HepG2 (cell line): ENCODE data around the gene FAM161A. TPM values are rescaled to one million over a fixed set of nuclear protein-coding genes. Genes with fewer than 3 reads are reported as not detected.

ENCODE experiments used
- AHR ChIP-seq: IDR thresholded peaks from 2 replicates; pipeline ENCODE4 v1.6.1; 2018; ENCODE audit warnings: missing genetic modification reagents, missing compliant biosample characterization
- DMAP1 ChIP-seq: IDR thresholded peaks from 2 replicates; pipeline ENCODE4 v1.6.1; 2016
- ETV5 ChIP-seq: IDR thresholded peaks from 2 replicates; pipeline ENCODE4 v1.6.1; 2018; ENCODE audit warnings: missing biosample characterization, missing genetic modification reagents, inconsistent platforms, borderline replicate concordance
- IKZF4 ChIP-seq: sonication (generic); formaldehyde crosslinking; IDR thresholded peaks from 2 replicates; pipeline ENCODE4 v1.5.1; 2020; ENCODE audit warnings: borderline replicate concordance, mild to moderate bottlenecking, low read depth, missing genetic modification reagents; ENCODE audit errors: not compliant biosample characterization
- KDM4B ChIP-seq: sonication (generic); formaldehyde crosslinking; IDR thresholded peaks from 2 replicates; pipeline ENCODE4 v1.4.0; 2020; ENCODE audit warnings: missing genetic modification reagents
- KLF15 ChIP-seq: sonication (generic); formaldehyde crosslinking; IDR thresholded peaks from 2 replicates; pipeline ENCODE4 v1.8.1; 2023; ENCODE audit warnings: borderline replicate concordance, mild to moderate bottlenecking, inconsistent platforms, missing genetic modification reagents, mixed read lengths
- NFE2 ChIP-seq: sonication (generic); formaldehyde crosslinking; IDR thresholded peaks from 2 replicates; pipeline ENCODE4 v1.4.0; 2020; ENCODE audit warnings: missing genetic modification reagents
- ONECUT2 ChIP-seq: sonication (generic); formaldehyde crosslinking; IDR thresholded peaks from 2 replicates; pipeline ENCODE4 v1.4.0; 2020; ENCODE audit warnings: missing genetic modification reagents
- PAF1 ChIP-seq: IDR thresholded peaks from 2 replicates; pipeline ENCODE4 v1.6.1; 2016; ENCODE audit warnings: missing genetic modification reagents, missing compliant biosample characterization
- RXRB ChIP-seq: IDR thresholded peaks from 2 replicates; pipeline ENCODE4 v1.6.1; 2016; ENCODE audit warnings: borderline replicate concordance, missing genetic modification reagents, missing compliant biosample characterization
- SAP130 ChIP-seq: IDR thresholded peaks from 2 replicates; pipeline ENCODE4 v1.6.1; 2016; ENCODE audit warnings: low read depth
- ZNF12 ChIP-seq: sonication (generic); formaldehyde crosslinking; IDR thresholded peaks from 2 replicates; pipeline ENCODE4 v1.5.0; 2020; ENCODE audit warnings: missing genetic modification reagents
- ZNF251 ChIP-seq: sonication (generic); formaldehyde crosslinking; IDR thresholded peaks from 2 replicates; pipeline ENCODE4 v1.9.0; 2021; ENCODE audit warnings: mild to moderate bottlenecking, missing genetic modification reagents
- ZNF629 ChIP-seq: sonication (generic); formaldehyde crosslinking; conservative IDR thresholded peaks from 2 replicates; pipeline ENCODE4 v1.5.0; 2020; ENCODE audit warnings: missing genetic modification reagents
- ZNF782 ChIP-seq: sonication (generic); formaldehyde crosslinking; IDR thresholded peaks from 2 replicates; pipeline ENCODE4 v1.4.0; 2020; ENCODE audit warnings: missing genetic modification reagents, mild to moderate bottlenecking, borderline replicate concordance
- polyA plus RNA-seq, 8 experiments: library from polyadenylated mRNA; depleted of rRNA in 3 of 8; stranded (reverse) in 7 of 8; unstranded in 1 of 8; fragments of >200 nt; fragmentation: Illumina TruSeq in 4 of 8; extraction: Trizol in 4 of 8; gene quantifications; 2 replicates each; pipeline versions ENCODE4 v1.2.1 to v1.2.3, GENCODE V29; 2011 to 2016; ENCODE audit warnings: low read depth in 4 of 8, missing spikeins in 1 of 8, mixed read lengths in 1 of 8; ENCODE audit not compliant: insufficient read depth in 1 of 8
- total RNA-seq, 5 experiments: library from RNA; depleted of rRNA; stranded (reverse); fragments of >200 nt; fragmentation: Illumina TruSeq; extraction: Trizol; gene quantifications; 2 replicates each; pipeline ENCODE4 v1.2.3, GENCODE V29; 2016; ENCODE audit warnings: low read depth in 1 of 5
- TF ChIP-seq, protein P1 (sequence below): sonication (generic); formaldehyde crosslinking; IDR thresholded peaks from 2 replicates; pipeline ENCODE4 v1.8.0; 2022; ENCODE audit warnings: mild to moderate bottlenecking, missing genetic modification reagents, moderate library complexity
- TF ChIP-seq, protein P2 (sequence below): IDR thresholded peaks from 2 replicates; pipeline ENCODE4 v1.4.0; 2020; ENCODE audit warnings: mild to moderate bottlenecking, missing genetic modification reagents
- TF ChIP-seq, protein P3 (sequence below): sonication (generic); formaldehyde crosslinking; IDR thresholded peaks from 2 replicates; pipeline ENCODE4 v1.8.1; 2022; ENCODE audit warnings: low read depth, mild to moderate bottlenecking, missing genetic modification reagents

FAM161A gene
- total and polyA plus RNA-seq, 2 of the 13 experiments (the other 11 are each of a cell fraction or from before 2014, with no cell fraction given): 2.7 to 3.4 TPM

DNA sequence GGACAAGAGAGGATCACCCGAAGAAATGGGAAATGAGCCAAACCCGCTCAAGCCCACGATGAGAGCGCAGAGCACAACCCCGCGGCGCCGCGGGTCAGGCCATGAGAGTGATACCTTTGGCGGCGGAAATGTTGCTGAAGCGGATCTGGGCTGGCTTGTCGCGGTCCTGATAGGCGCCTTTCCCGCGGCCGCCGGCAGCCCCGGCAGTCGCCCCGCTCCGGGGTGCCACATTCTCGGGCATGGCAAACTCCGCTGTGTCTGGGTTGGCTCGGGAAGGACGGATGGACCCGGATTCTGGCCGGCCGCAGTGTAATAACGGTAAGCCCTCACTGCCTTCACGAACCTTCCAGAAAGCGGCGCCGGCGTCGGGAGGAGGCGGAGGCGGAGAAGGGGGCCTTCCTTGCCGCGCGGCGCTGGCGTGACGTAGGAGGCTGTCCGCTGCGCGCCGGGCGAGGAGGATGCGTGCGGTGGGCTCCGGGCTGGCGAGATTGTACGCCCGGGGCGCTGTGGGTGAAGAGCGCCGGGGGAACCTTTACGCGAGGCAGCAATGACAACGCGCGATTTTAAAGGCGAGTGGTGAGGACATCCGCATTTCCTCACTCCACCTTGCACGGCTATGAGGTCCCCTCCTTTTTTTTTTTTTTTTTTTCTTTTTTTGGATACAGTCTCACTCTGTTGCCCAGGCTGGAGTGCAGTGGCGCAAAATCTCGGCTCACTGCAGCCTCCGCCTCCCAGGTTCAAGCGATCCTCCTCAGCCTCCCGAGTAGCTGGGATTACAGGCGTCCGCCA, 34.6 kb upstream of the FAM161A start, which contains the start of gene CCT4 (continued):
- peak; percentile 51; the same call in 1 of the 2 replicates for TF ChIP-seq ETV5
- TF ChIP-seq, protein P1, sequence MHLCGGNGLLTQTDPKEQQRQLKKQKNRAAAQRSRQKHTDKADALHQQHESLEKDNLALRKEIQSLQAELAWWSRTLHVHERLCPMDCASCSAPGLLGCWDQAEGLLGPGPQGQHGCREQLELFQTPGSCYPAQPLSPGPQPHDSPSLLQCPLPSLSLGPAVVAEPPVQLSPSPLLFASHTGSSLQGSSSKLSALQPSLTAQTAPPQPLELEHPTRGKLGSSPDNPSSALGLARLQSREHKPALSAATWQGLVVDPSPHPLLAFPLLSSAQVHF (CRISPR knock-in tag): peak; percentile 71; the same call in 1 of the 2 replicates
- no peak for TF ChIP-seq PAF1 (CRISPR knock-in tag)
- TF ChIP-seq IKZF4: peak; percentile 97
- TF ChIP-seq, protein P2, sequence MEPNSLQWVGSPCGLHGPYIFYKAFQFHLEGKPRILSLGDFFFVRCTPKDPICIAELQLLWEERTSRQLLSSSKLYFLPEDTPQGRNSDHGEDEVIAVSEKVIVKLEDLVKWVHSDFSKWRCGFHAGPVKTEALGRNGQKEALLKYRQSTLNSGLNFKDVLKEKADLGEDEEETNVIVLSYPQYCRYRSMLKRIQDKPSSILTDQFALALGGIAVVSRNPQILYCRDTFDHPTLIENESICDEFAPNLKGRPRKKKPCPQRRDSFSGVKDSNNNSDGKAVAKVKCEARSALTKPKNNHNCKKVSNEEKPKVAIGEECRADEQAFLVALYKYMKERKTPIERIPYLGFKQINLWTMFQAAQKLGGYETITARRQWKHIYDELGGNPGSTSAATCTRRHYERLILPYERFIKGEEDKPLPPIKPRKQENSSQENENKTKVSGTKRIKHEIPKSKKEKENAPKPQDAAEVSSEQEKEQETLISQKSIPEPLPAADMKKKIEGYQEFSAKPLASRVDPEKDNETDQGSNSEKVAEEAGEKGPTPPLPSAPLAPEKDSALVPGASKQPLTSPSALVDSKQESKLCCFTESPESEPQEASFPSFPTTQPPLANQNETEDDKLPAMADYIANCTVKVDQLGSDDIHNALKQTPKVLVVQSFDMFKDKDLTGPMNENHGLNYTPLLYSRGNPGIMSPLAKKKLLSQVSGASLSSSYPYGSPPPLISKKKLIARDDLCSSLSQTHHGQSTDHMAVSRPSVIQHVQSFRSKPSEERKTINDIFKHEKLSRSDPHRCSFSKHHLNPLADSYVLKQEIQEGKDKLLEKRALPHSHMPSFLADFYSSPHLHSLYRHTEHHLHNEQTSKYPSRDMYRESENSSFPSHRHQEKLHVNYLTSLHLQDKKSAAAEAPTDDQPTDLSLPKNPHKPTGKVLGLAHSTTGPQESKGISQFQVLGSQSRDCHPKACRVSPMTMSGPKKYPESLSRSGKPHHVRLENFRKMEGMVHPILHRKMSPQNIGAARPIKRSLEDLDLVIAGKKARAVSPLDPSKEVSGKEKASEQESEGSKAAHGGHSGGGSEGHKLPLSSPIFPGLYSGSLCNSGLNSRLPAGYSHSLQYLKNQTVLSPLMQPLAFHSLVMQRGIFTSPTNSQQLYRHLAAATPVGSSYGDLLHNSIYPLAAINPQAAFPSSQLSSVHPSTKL (CRISPR knock-in tag): peak; percentile 87
- TF ChIP-seq DMAP1 (CRISPR knock-in tag): peak; percentile 99
- peak; percentile 43 for TF ChIP-seq ZNF629 (CRISPR knock-in tag)
- TF ChIP-seq ZNF12 (CRISPR knock-in tag): no peak
- TF ChIP-seq NFE2 (CRISPR knock-in tag): no peak
- TF ChIP-seq KLF15: peak; percentile 89; the same call in 1 of the 2 replicates
- TF ChIP-seq ZNF251 (CRISPR knock-in tag): peak; percentile 20; the same call in 1 of the 2 replicates
- peak; percentile 94 for TF ChIP-seq SAP130 (CRISPR knock-in tag)
- TF ChIP-seq, protein P3, sequence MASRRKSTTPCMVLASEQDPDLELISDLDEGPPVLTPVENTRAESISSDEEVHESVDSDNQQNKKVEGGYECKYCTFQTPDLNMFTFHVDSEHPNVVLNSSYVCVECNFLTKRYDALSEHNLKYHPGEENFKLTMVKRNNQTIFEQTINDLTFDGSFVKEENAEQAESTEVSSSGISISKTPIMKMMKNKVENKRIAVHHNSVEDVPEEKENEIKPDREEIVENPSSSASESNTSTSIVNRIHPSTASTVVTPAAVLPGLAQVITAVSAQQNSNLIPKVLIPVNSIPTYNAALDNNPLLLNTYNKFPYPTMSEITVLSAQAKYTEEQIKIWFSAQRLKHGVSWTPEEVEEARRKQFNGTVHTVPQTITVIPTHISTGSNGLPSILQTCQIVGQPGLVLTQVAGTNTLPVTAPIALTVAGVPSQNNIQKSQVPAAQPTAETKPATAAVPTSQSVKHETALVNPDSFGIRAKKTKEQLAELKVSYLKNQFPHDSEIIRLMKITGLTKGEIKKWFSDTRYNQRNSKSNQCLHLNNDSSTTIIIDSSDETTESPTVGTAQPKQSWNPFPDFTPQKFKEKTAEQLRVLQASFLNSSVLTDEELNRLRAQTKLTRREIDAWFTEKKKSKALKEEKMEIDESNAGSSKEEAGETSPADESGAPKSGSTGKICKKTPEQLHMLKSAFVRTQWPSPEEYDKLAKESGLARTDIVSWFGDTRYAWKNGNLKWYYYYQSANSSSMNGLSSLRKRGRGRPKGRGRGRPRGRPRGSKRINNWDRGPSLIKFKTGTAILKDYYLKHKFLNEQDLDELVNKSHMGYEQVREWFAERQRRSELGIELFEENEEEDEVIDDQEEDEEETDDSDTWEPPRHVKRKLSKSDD: peak; percentile 97
- TF ChIP-seq AHR: peak; percentile 60; the same call in 1 of the 2 replicates
- TF ChIP-seq KDM4B: peak; percentile 91; the same call in 1 of the 2 replicates
- no peak for TF ChIP-seq ONECUT2 (CRISPR knock-in tag)
- TF ChIP-seq ZNF782 (CRISPR knock-in tag): peak; percentile 95
- peak; percentile 68; the same call in 1 of the 2 replicates for TF ChIP-seq RXRB (CRISPR knock-in tag)
